MM.1S (cell line): ENCODE data around the gene NTM.

Experiments
- EZH2 ChIP-seq: fragments of 300-600 bp; sonication (generic); optimal IDR thresholded peaks from 2 replicates; pipeline ENCODE3; 2017; ENCODE audit warnings: low read depth, mild to moderate bottlenecking, antibody characterized with exemption, low read length, mixed read lengths
- EZH2phosphoT487 ChIP-seq: fragments of 300-600 bp; sonication (generic); IDR thresholded peaks from 2 replicates; pipeline ENCODE4 v1.6.1; 2018; ENCODE audit warnings: antibody characterized with exemption, low read length
- TF ChIP-seq, protein P1 (sequence below): fragments of 300-600 bp; sonication (generic); IDR thresholded peaks from 2 replicates; pipeline ENCODE4 v1.5.1; 2016; ENCODE audit warnings: antibody characterized with exemption, low read length, mixed read lengths

DNA sequence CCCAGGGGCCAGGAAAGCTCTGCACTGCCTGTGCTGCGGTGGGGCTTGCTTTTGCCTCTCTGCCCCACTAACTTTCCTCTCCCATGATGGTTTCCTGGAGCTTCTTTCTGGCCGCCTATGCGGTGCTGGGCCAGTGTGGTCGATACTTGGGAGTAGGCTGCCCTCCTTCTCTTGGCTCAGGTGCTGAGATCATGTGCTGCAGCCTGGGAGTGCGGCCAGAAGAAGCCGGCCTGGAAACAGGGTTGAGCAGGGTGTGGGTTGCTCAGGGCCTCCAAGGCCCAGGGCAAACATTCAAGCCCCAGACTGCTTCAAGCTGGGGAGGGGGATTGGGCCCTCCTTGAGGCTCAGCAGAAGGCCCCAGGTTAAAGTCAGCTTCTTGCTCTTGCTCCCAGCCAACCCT, 125.0 kb downstream of the NTM start:
- TF ChIP-seq, protein P1, sequence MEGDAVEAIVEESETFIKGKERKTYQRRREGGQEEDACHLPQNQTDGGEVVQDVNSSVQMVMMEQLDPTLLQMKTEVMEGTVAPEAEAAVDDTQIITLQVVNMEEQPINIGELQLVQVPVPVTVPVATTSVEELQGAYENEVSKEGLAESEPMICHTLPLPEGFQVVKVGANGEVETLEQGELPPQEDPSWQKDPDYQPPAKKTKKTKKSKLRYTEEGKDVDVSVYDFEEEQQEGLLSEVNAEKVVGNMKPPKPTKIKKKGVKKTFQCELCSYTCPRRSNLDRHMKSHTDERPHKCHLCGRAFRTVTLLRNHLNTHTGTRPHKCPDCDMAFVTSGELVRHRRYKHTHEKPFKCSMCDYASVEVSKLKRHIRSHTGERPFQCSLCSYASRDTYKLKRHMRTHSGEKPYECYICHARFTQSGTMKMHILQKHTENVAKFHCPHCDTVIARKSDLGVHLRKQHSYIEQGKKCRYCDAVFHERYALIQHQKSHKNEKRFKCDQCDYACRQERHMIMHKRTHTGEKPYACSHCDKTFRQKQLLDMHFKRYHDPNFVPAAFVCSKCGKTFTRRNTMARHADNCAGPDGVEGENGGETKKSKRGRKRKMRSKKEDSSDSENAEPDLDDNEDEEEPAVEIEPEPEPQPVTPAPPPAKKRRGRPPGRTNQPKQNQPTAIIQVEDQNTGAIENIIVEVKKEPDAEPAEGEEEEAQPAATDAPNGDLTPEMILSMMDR: no peak
- TF ChIP-seq EZH2 (no peak), EZH2phosphoT487 (no peak)
